GM21423 (cell line): ENCODE measurements around the gene CCDC85B.

Source experiments
- ATAC-seq: cut with Tn5 transposase; IDR thresholded peaks from one replicate; pipeline ENCODE4 v1.9.1; 2021; ENCODE audit warnings: mild to moderate bottlenecking, moderate library complexity; ENCODE audit not compliant: unreplicated experiment

CCDC85B gene

DNA sequence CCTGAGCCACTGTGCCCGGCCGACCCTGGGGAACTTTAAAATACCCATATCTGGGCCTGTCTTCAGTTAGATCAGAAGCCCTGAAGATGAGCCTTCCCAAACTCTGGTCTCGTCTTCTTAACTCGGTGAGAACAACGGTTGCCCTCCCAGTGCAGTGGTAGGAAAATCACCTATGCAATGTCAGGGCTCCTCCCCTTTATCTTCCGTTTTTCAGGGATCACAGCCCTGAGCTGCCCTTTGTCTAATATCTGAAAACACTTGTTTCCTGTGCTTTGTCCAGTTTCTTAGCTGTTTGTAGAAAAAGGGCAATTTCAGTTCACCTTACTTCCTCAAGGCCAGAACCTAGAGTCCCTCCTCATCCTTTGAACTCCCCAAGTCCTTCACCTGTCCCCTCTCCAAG is 38.2 kb downstream of the CCDC85B start:
- no peak for ATAC-seq

DNA sequence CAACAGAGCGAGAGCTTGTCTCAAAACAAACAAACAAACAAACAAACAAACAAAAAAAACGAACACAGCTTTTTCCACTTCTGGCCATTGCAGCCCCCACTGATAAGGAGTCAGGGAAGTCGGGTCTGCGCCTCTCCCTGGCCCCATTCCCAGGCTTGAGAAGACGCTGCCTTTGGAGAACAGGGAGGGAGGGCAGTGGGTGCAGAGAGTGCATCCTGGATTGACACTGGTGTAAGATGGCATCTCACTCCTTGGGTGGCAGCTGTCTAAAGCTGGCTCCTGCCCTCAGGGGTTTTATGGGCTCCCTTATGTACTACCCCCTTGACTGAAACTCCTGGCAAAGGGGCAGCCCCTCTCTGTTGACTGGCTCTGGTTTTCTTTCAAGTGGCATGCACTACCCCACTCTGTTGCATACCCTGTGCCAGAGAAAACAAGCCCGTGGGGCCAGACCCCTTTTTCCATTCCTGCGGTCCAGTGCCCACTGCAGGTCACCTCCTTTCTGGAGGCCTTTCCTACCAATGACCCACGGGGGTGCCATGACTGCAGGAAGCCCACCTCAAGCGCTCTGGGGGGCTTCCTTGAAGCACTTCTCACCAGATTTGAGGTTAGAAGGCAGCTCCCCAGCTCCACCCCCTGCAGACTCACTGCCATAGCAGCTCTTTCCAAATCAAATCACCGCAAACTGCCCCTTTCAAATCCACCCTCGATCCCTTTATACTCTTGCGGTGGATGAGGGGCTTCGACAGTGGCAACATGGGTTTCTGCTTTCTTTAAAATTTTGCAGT is 41.5 kb downstream of the CCDC85B start:
- ATAC-seq: no peak

DNA sequence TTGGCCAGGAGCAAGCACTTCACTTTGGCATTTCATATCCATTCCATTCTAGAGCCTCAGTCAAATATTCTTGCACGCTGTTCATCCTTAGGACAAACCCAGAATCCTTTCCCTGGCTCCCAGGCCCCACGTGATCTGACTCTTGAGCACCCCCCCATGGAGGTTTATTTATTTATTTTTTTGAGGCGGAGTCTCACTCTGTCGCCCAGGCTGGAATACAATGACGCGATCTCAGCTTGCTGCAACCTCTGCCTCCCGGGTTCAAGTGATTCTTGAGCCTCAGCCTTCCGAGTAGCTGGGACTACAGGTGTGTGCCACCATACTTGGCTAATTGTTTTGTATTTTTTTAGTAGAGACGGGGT is 42.1 kb downstream of the CCDC85B start:
- no peak for ATAC-seq

DNA sequence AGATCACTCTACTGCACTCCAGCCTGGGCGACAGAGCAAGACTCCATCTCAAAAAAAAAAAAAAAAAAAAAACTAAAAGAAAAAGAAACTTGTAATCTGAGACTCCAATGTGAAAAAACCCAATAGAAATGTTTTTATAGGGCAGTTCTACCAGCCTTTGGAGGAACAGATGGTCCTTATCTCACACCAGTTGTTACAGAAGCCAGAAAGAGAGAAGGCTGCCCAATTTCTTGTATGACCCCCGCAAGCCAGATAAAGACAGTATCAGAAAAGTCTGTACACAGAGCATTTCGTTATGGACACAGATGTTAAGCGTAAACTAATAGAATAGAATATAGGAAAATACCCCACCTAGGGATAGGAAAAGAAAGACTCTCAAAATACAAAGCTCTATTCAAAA is 43.5 kb downstream of the CCDC85B start:
- ATAC-seq: no peak

DNA sequence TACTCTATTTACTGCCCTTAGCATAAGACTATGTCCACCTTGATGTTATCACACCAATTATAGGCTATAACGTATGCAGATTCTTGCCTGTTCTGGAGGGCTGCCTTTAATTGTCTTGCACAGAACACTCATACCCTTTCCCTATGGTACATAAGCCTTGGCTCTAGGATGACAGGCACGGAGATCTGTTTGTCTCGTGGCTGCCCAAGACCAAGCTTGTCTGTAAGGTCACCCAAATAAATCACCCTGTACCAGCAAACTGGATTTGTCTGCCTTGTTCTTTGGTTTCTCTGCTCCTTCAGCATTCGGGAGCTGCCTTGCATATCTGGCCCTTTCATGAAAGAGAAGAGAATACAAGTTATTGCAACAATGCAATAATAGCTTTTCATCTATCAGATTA is 47.3 kb downstream of the CCDC85B start:
- no peak for ATAC-seq
